GM23248 (cell line): Measurements from ENCODE around the gene L3HYPDH. TPM values are rescaled to one million over a fixed set of nuclear protein-coding genes. Genes with fewer than 3 reads are reported as not detected.

Source experiments
- DNase-seq: peaks from one replicate; pipeline ENCODE4 v3.0.0-alpha.2; 2015
- H2AFZ ChIP-seq: fragments of 200-600 bp; sonication (generic); 2 replicates; pipeline ENCODE4 v1.6.1; 2016; ENCODE audit warnings: antibody characterized with exemption
- H3F3A ChIP-seq: fragments of 200-600 bp; sonication (generic); 2 replicates; pipeline ENCODE4 v1.6.1; 2016; ENCODE audit warnings: mild to moderate bottlenecking, antibody characterized with exemption, mixed run types; ENCODE audit not compliant: insufficient read depth
- H3K27ac ChIP-seq: fragments of 200-600 bp; sonication (generic); 2 replicates; pipeline ENCODE4 v1.5.1; 2016; ENCODE audit warnings: mild to moderate bottlenecking
- H3K27me3 ChIP-seq: fragments of 200-600 bp; sonication (generic); replicated peaks from 2 replicates; pipeline ENCODE4 v1.6.1; 2016; ENCODE audit warnings: mild to moderate bottlenecking; ENCODE audit not compliant: insufficient read depth
- H3K36me3 ChIP-seq: fragments of 200-600 bp; sonication (generic); 2 replicates; pipeline ENCODE4 v1.6.1; 2016; ENCODE audit warnings: low read depth, mild to moderate bottlenecking
- H3K4me1 ChIP-seq: fragments of 200-600 bp; sonication (generic); 2 replicates; pipeline ENCODE4 v1.6.1; 2016; ENCODE audit warnings: mild to moderate bottlenecking; ENCODE audit not compliant: insufficient read depth
- H3K4me2 ChIP-seq: fragments of 200-600 bp; sonication (generic); one replicate; pipeline ENCODE4 v1.6.1; 2016; ENCODE audit warnings: mild to moderate bottlenecking; ENCODE audit not compliant: unreplicated experiment
- H3K4me3 ChIP-seq: fragments of 200-600 bp; sonication (generic); 2 replicates; pipeline ENCODE4 v1.5.1; 2016; ENCODE audit warnings: mild to moderate bottlenecking
- H3K79me2 ChIP-seq: fragments of 200-600 bp; sonication (generic); 2 replicates; pipeline ENCODE4 v1.6.1; 2016; ENCODE audit warnings: mild to moderate bottlenecking; ENCODE audit not compliant: insufficient read depth
- H3K9ac ChIP-seq: fragments of 200-600 bp; sonication (generic); 2 replicates; pipeline ENCODE4 v1.6.1; 2016; ENCODE audit warnings: mild to moderate bottlenecking
- H3K9me2 ChIP-seq: fragments of 200-600 bp; sonication (generic); 2 replicates; pipeline ENCODE4 v1.6.1; 2016; ENCODE audit warnings: mixed run types, mild to moderate bottlenecking, moderate library complexity; ENCODE audit not compliant: insufficient read depth
- H3K9me3 ChIP-seq: fragments of 200-600 bp; sonication (generic); one replicate; pipeline ENCODE4 v1.6.1; 2017; ENCODE audit warnings: low read depth
- H4K20me1 ChIP-seq: fragments of 200-600 bp; sonication (generic); 2 replicates; pipeline ENCODE4 v1.6.0; 2016; ENCODE audit not compliant: insufficient read depth
- EZH2 ChIP-seq: fragments of 200-600 bp; sonication (generic); IDR thresholded peaks from 2 replicates; pipeline ENCODE4 v1.6.1; 2018; ENCODE audit warnings: antibody characterized with exemption, mild to moderate bottlenecking; ENCODE audit not compliant: insufficient read depth, poor library complexity, severe bottlenecking
- EZH2phosphoT487 ChIP-seq: fragments of 200-600 bp; sonication (generic); IDR thresholded peaks from 2 replicates; pipeline ENCODE4 v1.6.1; 2018; ENCODE audit warnings: antibody characterized with exemption, moderate library complexity, mild to moderate bottlenecking, low read depth; ENCODE audit not compliant: insufficient read depth
- WGBS, 2 experiments: methylation state at CpG; one replicate each; pipeline ENCODE4 v1.1.6; 2015 to 2017; ENCODE audit warnings: low lambda C conversion rate in 2 of 2, low coverage in 1 of 2; ENCODE audit errors: missing lambda C conversion rate in 2 of 2; 5-methylcytosine and 5-hydroxymethylcytosine counted together
- in situ Hi-C: fragments of 300-500 bp; cut with MboI; formaldehyde crosslinking; loops from 2 replicates; pipeline ENCODE4 v1.15.0; 2020
- polyA plus RNA-seq: library from polyadenylated mRNA; unstranded; fragments of >200 nt; fragmentation: Nextera tagmentation; extraction: Ambion mirVana; gene quantifications from 2 replicates; pipeline ENCODE4 v1.2.1, GENCODE V29; 2016
- total RNA-seq: library from RNA; depleted of rRNA; stranded (reverse); fragments of >200 nt; shearing (Covaris generic); gene quantifications from 2 replicates; pipeline ENCODE4 v1.2.3, GENCODE V29; 2014

Gene L3HYPDH
- total and polyA plus RNA-seq, 2 experiments from 2014 or later = 65.1 to 69.3 TPM

- H2AFZ ChIP-seq = no peak overlapping the region
- in situ Hi-C loops = no loop called here
- H3K9me2 ChIP-seq = no peaks in the 10 kb centered on the region
These were observed 36.0 kb upstream of the L3HYPDH start for GRCh38 chr14:59520224-59520623.

GRCh38 chr14:59511916-59512575 lies 27.8 kb upstream of the L3HYPDH start:
- H3K27ac ChIP-seq = no peak overlapping the region

More at GRCh38 chr14:59520224-59520623, 36.0 kb upstream of the L3HYPDH start:
- no peak for DNase-seq
- TF ChIP-seq EZH2 (no peak), EZH2phosphoT487 (no peak)
- 45 to 54% methylated on average over 3 of the region's 3 CpGs for WGBS, 2 experiments
- Histone ChIP-seq H4K20me1 (no peaks in the 10 kb centered on the region), H3K9me3 (no peaks in the 10 kb centered on the region), H3K4me1 (no peaks in the 10 kb centered on the region), H3K79me2 (no peaks in the 10 kb centered on the region), H3K36me3 (no peaks in the 10 kb centered on the region), H3K27ac (no peak overlapping the region), H3K4me3 (no peak overlapping the region), H3K9ac (no peak overlapping the region), H3F3A (no peaks in the 10 kb centered on the region), H3K27me3 (no peaks in the 10 kb centered on the region), H3K4me2 (no peak overlapping the region)

GRCh38 chr14:59510966-59511365 lies 26.8 kb upstream of the L3HYPDH start:
- Histone ChIP-seq H3K4me1 (no peaks in the 10 kb centered on the region), H3K9me3 (no peaks in the 10 kb centered on the region), H2AFZ (no peak overlapping the region), H3F3A (no peaks in the 10 kb centered on the region), H3K4me3 (no peak overlapping the region), H3K27me3 (no peaks in the 10 kb centered on the region), H4K20me1 (no peaks in the 10 kb centered on the region), H3K36me3 (no peaks in the 10 kb centered on the region), H3K4me2 (no peak overlapping the region), H3K27ac (no peak overlapping the region), H3K9me2 (no peaks in the 10 kb centered on the region), H3K9ac (no peak overlapping the region), H3K79me2 (no peaks in the 10 kb centered on the region)
- no peak for TF ChIP-seq EZH2phosphoT487
- TF ChIP-seq EZH2 = no peak
- in situ Hi-C loops = no loop called here
- 17 to 19% methylated on average over 3 of the region's 3 CpGs for WGBS, 2 experiments
- DNase-seq = no peak

More at GRCh38 chr14:59511916-59512575, 27.8 kb upstream of the L3HYPDH start:
- in situ Hi-C loops = no loop called here
- peak; percentile 7 for DNase-seq
- Histone ChIP-seq H3K9me3 (no peaks in the 10 kb centered on the region), H3K9me2 (no peaks in the 10 kb centered on the region), H4K20me1 (no peaks in the 10 kb centered on the region), H3K9ac (no peak overlapping the region), H3K4me1 (no peaks in the 10 kb centered on the region), H2AFZ (no peak overlapping the region), H3K36me3 (no peaks in the 10 kb centered on the region), H3K4me2 (no peak overlapping the region), H3K27me3 (no peaks in the 10 kb centered on the region), H3F3A (no peaks in the 10 kb centered on the region), H3K4me3 (no peak overlapping the region), H3K79me2 (no peaks in the 10 kb centered on the region)
- TF ChIP-seq EZH2 (no peak), EZH2phosphoT487 (no peak)
- WGBS, 2 experiments = 39 to 51% methylated on average over 4 of the region's 4 CpGs

GRCh38 chr14:59510001-59510400 lies 25.8 kb upstream of the L3HYPDH start:
- H3K4me3 ChIP-seq = no peak overlapping the region
- no peak overlapping the region for H3K27ac ChIP-seq
- no peaks in the 10 kb centered on the region for H3K27me3 ChIP-seq
- no peaks in the 10 kb centered on the region for H3K9me3 ChIP-seq
- no peaks in the 10 kb centered on the region for H4K20me1 ChIP-seq
- no peak overlapping the region for H3K9ac ChIP-seq
- 0 out of 2 replicates have a peak, but pooled peaks cover 6% of the 10 kb centered on the region for H3F3A ChIP-seq
- WGBS, 2 experiments = 56 to 60% methylated on average over 2 of the region's 2 CpGs
- DNase-seq = no peak
- H2AFZ ChIP-seq = no peak overlapping the region
- no peaks in the 10 kb centered on the region for H3K9me2 ChIP-seq
- no peak overlapping the region for H3K4me2 ChIP-seq
- H3K79me2 ChIP-seq = no peaks in the 10 kb centered on the region
- peaks cover under 1% of the 10 kb centered on the region; the same call in 1 of the 2 replicates for H3K36me3 ChIP-seq
- in situ Hi-C loops = no loop called here
- TF ChIP-seq EZH2 (no peak), EZH2phosphoT487 (no peak)
- no peaks in the 10 kb centered on the region for H3K4me1 ChIP-seq
